DMS79 treated with DMSO at 0.1 percent for 48 hours (cell line): ENCODE measurements around the gene RPS10.

Source experiments
- DNase-seq: peaks from one replicate; lab custom pipeline; 2025; lab: John Stamatoyannopoulos, UW

RPS10 gene

DNA sequence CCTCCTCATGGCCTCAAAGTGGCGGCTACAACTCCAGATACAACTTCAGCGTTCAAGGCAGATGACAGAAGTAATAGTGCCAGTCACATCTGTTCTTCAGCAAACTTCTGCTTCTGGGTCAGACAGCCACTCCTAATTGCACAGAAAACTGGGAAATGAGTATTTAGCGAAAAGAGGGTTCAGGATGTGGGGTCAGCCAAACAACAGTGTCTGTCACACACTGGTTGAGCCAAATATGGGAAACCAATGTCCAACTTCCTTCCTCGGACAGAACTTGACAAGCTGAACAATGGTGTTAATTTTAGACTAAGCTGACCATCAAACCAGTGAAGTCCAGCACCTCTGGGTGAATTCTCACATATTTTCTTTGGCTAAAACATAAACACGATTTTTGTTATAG is 55.5 kb downstream of the RPS10 start:
- no peak for DNase-seq

DNA sequence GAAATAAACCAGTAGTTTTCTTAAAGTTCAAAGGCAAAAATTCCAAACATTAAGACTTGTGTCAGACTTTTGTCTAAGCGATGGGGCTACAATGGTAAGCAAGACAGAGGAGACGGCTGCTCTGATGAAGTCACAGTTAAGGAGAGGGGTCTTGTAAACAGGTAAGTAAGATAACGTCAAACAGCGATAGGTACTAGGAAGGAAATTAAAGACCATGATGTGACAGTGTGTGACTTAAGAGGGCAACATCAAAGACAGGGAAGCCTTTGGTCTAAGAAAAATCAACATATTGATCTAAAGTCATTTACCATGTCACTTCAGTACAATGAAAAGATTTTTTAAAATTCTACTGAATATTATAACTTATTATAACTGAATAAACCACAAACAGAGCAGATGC is 56.5 kb downstream of the RPS10 start:
- DNase-seq, result no peak
